BE2C (cell line): ENCODE measurements around the gene IL21R.

ENCODE experiments used
- DNase-seq: peaks from one replicate; pipeline ENCODE4 v3.0.0-alpha.2; 2020
- H3K27me3 ChIP-seq: fragments of 250-450 bp; sonication (Bioruptor Pico); 2 replicates; pipeline ENCODE4 v1.5.1; 2020; ENCODE audit warnings: mild to moderate bottlenecking
- H3K36me3 ChIP-seq: fragments of 250-450 bp; sonication (Bioruptor Pico); 2 replicates; pipeline ENCODE4 v1.5.1; 2020; ENCODE audit warnings: mild to moderate bottlenecking
- H3K4me1 ChIP-seq: fragments of 250-450 bp; sonication (Bioruptor Pico); 2 replicates; pipeline ENCODE4 v1.5.1; 2020
- H3K4me3 ChIP-seq: 2 replicates; pipeline ENCODE4 v1.5.1; 2011; ENCODE audit warnings: low read depth, low read length
- H3K9me3 ChIP-seq: fragments of 250-450 bp; sonication (Bioruptor Pico); 2 replicates; pipeline ENCODE4 v1.5.1; 2020
- CTCF ChIP-seq: IDR thresholded peaks from 2 replicates; pipeline ENCODE4 v1.5.1; 2012; ENCODE audit warnings: mild to moderate bottlenecking, low read depth, low read length

Gene IL21R

GRCh38 chr16:27492588-27492979 is 90.6 kb downstream of the IL21R start:
- no peak overlapping the region for H3K4me3 ChIP-seq
- H3K4me1 ChIP-seq, result no peaks in the 10 kb centered on the region
- H3K27me3 ChIP-seq, result no peaks in the 10 kb centered on the region
- TF ChIP-seq CTCF, result no peak
- peaks cover 82% of the 10 kb centered on the region for H3K36me3 ChIP-seq
- H3K9me3 ChIP-seq, result no peaks in the 10 kb centered on the region
- DNase-seq, result no peak

GRCh38 chr16:27495191-27495590 is 93.2 kb downstream of the IL21R start:
- no peak for TF ChIP-seq CTCF
- peaks cover 84% of the 10 kb centered on the region for H3K36me3 ChIP-seq
- H3K27me3 ChIP-seq, result no peaks in the 10 kb centered on the region
- no peaks in the 10 kb centered on the region for H3K4me1 ChIP-seq
- no peak overlapping the region for H3K4me3 ChIP-seq
- no peak for DNase-seq
- no peaks in the 10 kb centered on the region for H3K9me3 ChIP-seq

- no peak for TF ChIP-seq CTCF
- no peak for DNase-seq
- H3K36me3 ChIP-seq, result peaks cover 85% of the 10 kb centered on the region
These were observed 96.3 kb downstream of the IL21R start for GRCh38 chr16:27498031-27498825.

GRCh38 chr16:27498916-27499658 is 97.1 kb downstream of the IL21R start:
- H3K36me3 ChIP-seq, result peaks cover 92% of the 10 kb centered on the region
- TF ChIP-seq CTCF, result no peak

More at GRCh38 chr16:27498031-27498825, 96.3 kb downstream of the IL21R start:
- no peaks in the 10 kb centered on the region for H3K9me3 ChIP-seq
- no peaks in the 10 kb centered on the region for H3K27me3 ChIP-seq
- no peaks in the 10 kb centered on the region for H3K4me1 ChIP-seq
- no peak overlapping the region for H3K4me3 ChIP-seq

GRCh38 chr16:27499659-27500055 is 97.7 kb downstream of the IL21R start:
- Histone ChIP-seq H3K9me3 (no peaks in the 10 kb centered on the region), H3K4me1 (no peaks in the 10 kb centered on the region), H3K4me3 (no peak overlapping the region), H3K27me3 (no peaks in the 10 kb centered on the region), H3K36me3 (peaks cover 94% of the 10 kb centered on the region)
- DNase-seq, result no peak
- TF ChIP-seq CTCF, result no peak

More at GRCh38 chr16:27498916-27499658, 97.1 kb downstream of the IL21R start:
- no peaks in the 10 kb centered on the region for H3K27me3 ChIP-seq
- no peak for DNase-seq
- no peaks in the 10 kb centered on the region for H3K9me3 ChIP-seq
- H3K4me1 ChIP-seq, result no peaks in the 10 kb centered on the region
- no peak overlapping the region for H3K4me3 ChIP-seq

DNA sequence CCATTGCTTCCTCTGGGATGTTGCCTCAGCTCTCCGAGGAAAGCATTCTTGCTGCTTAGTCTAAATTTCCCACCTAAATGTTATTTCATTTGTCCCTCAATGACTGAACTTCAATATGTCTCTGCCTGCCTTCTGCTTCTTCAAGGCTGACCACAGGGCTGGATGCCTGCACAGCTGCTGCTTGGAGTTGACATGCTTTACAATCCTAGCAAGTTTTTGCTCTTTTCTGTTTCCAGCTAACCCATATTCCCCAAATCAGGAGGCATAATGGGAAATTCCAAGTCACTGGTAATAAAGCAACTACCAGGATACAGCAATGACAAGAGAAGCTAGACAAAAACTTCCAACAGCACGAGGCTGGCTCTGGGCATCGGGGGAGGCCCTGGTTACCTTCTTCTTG is 98.8 kb downstream of the IL21R start:
- no peak for DNase-seq
- Histone ChIP-seq H3K4me3 (no peak overlapping the region), H3K4me1 (no peaks in the 10 kb centered on the region), H3K9me3 (no peaks in the 10 kb centered on the region), H3K36me3 (peaks cover 94% of the 10 kb centered on the region), H3K27me3 (no peaks in the 10 kb centered on the region)
- TF ChIP-seq CTCF, result no peak
